Progenitor cell of endocrine pancreas (in vitro differentiated cells): ENCODE measurements around the gene FUBP3. TPM values are rescaled to one million over a fixed set of nuclear protein-coding genes. Genes with fewer than 3 reads are reported as not detected.
"Not testable (repeated sequence)": the region's sequence is repeated elsewhere in the genome, so short reads cannot be mapped to it uniquely, and the experiment has no call there.

Experiments used
- DNase-seq: peaks from one replicate; pipeline ENCODE4 v3.0.0; 2021; ENCODE audit warnings: low spot score; ENCODE audit not compliant: unreplicated experiment
- H3K27ac Mint-ChIP-seq: 2 replicates; pipeline ENCODE4 v1.8.0; 2021; ENCODE audit warnings: mild to moderate bottlenecking, moderate library complexity, mixed read lengths
- H3K27me3 Mint-ChIP-seq: 2 replicates; pipeline ENCODE4 v1.8.0; 2021; ENCODE audit warnings: mixed read lengths
- H3K36me3 Mint-ChIP-seq: 2 replicates; pipeline ENCODE4 v1.8.0; 2022; ENCODE audit warnings: mixed read lengths; ENCODE audit not compliant: insufficient read depth
- H3K4me1 Mint-ChIP-seq: 2 replicates; pipeline ENCODE4 v1.8.0; 2021; ENCODE audit warnings: low read depth, mixed read lengths
- H3K4me3 Mint-ChIP-seq: 2 replicates; pipeline ENCODE4 v1.8.0; 2021; ENCODE audit warnings: low read depth, mild to moderate bottlenecking, moderate library complexity, mixed read lengths
- H3K9me3 Mint-ChIP-seq: 2 replicates; pipeline ENCODE4 v1.8.0; 2021; ENCODE audit warnings: low read depth, mixed read lengths
- total RNA-seq: library from RNA; stranded (reverse); gene quantifications from 2 replicates; pipeline ENCODE4 v1.2.1, GENCODE V29; 2021
- TF ChIP-seq, protein P1 (sequence below): fragments of 200-600 bp; sonication (generic); IDR thresholded peaks from one replicate; pipeline ENCODE4 v1.5.0; 2021; ENCODE audit warnings: antibody characterized with exemption, mild to moderate bottlenecking; ENCODE audit not compliant: unreplicated experiment

Gene FUBP3
- total RNA-seq, 1 donor from 2014 or later = 68.9 TPM

DNA sequence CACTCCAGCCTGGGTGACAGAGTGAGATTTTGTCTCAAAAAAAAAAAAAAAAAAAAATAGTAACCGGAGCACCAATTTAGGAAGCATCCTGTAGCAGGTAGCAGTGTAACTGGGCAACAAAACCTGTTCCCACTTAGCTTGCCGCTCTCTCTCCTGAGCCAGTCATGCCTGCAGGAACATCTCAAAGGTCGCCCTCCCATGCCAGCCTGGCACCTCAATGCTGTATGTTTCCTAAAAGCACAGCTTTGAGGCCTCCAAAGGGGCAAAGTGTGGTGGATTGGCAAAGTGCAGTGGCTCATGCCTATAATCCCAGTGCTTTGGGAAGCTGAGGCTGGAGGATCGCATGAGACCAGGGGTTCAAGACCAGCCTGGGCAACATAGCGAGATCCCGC lies 22.3 kb upstream of the FUBP3 start:
- H3K27ac Mint-ChIP-seq = no peak overlapping the region
- TF ChIP-seq, protein P1, sequence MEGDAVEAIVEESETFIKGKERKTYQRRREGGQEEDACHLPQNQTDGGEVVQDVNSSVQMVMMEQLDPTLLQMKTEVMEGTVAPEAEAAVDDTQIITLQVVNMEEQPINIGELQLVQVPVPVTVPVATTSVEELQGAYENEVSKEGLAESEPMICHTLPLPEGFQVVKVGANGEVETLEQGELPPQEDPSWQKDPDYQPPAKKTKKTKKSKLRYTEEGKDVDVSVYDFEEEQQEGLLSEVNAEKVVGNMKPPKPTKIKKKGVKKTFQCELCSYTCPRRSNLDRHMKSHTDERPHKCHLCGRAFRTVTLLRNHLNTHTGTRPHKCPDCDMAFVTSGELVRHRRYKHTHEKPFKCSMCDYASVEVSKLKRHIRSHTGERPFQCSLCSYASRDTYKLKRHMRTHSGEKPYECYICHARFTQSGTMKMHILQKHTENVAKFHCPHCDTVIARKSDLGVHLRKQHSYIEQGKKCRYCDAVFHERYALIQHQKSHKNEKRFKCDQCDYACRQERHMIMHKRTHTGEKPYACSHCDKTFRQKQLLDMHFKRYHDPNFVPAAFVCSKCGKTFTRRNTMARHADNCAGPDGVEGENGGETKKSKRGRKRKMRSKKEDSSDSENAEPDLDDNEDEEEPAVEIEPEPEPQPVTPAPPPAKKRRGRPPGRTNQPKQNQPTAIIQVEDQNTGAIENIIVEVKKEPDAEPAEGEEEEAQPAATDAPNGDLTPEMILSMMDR = no peak
- no peak for DNase-seq
- peaks cover 10% of the 10 kb centered on the region for H3K27me3 Mint-ChIP-seq
- no peak overlapping the region for H3K4me3 Mint-ChIP-seq
- no peaks in the 10 kb centered on the region for H3K9me3 Mint-ChIP-seq
- H3K4me1 Mint-ChIP-seq = no peaks in the 10 kb centered on the region
- no peaks in the 10 kb centered on the region for H3K36me3 Mint-ChIP-seq

DNA sequence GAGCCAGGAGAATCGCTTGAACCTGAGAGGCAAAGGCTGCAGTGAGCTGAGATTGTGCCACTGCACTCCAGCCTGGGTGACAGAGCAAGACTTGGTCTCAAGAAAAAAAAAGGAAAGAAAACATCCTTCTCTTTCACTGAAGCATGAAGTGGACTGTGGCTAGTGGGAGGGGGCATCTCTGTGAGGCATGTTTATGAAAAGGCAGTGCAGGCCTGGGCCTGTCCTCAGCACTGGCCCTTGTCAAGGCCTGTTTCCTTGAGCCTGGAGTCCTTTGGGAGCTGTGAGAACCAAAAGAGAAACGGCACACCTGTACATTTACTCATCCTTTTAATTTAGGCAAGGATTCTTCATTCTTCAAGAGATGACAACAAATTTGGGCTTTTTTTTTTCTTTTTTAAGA lies 18.3 kb upstream of the FUBP3 start:
- Mint-ChIP-seq H3K27me3 (peaks cover 18% of the 10 kb centered on the region), H3K27ac (no peak overlapping the region), H3K36me3 (no peaks in the 10 kb centered on the region), H3K4me1 (no peaks in the 10 kb centered on the region), H3K4me3 (no peak overlapping the region), H3K9me3 (no peaks in the 10 kb centered on the region)
- no peak for DNase-seq
- TF ChIP-seq, protein P1 = no peak

DNA sequence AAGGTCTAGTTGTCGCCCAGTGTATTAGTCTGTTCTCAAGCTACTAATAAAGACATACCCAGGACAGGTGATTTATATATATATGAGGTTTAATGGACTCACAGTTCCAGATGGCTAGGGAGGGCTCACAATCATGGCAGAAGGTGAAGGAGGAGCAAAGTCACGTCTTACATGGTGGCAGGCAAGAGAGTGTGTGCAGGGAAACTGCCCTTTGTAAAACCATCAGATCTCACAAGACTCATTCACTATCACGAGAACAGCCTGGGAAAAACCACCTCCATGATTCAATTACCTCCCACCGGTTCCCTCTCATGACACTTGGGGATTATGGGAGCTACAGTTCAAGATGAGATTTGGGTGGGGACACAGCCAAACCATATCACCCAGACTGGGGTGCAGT lies 16.9 kb upstream of the FUBP3 start:
- not testable (repeated sequence) for H3K27ac Mint-ChIP-seq, H3K9me3 Mint-ChIP-seq, H3K4me3 Mint-ChIP-seq, H3K4me1 Mint-ChIP-seq, DNase-seq, H3K36me3 Mint-ChIP-seq
- H3K27me3 Mint-ChIP-seq = peaks cover 18% of the 10 kb centered on the region

DNA sequence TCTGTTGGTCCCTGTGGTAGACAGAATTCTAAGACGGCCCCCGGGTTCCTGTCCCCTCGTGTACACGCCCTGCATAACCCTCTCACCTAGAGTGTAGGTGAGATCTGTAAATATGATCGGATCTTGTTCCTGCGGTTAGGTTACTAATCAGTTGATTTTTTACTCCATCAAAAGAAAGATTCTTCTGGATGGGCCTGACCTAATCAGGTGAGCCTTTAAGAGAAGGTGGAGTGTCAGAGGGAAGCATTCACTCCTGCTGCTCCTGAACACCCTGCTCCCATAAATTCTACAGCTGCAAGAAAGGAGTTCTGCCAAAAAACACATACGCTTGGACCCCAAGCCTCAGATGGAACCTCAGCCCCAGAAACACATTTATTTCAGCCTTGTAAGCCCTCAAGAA lies 15.6 kb upstream of the FUBP3 start:
- Mint-ChIP-seq H3K36me3 (no peaks in the 10 kb centered on the region), H3K4me3 (no peak overlapping the region), H3K27ac (peak overlapping the region; percentile 30), H3K27me3 (peaks cover 18% of the 10 kb centered on the region), H3K9me3 (no peaks in the 10 kb centered on the region), H3K4me1 (no peaks in the 10 kb centered on the region)
- DNase-seq = no peak
- TF ChIP-seq, protein P1 = no peak

DNA sequence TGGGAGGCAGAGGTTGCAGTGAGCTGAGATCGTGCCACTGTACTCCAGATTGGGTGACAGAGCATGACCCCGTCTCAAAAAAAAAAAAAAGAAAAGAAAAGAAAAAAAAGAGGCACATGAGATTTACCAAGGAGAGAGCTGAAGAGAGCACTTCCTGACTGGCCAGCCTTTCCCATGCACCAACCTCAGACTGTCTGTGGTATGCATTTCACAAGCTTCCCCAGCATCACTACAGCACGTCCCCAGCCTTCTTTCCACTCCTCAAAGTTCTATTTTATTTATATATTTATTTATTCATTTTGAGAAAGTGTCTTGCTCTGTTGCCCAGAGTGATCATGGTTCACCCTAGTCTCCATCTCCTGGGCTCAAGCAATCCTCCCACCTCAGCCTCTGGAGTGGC lies 13.6 kb upstream of the FUBP3 start:
- Mint-ChIP-seq H3K4me3 (no peak overlapping the region), H3K27ac (no peak overlapping the region), H3K4me1 (no peaks in the 10 kb centered on the region), H3K27me3 (peaks cover 18% of the 10 kb centered on the region), H3K36me3 (no peaks in the 10 kb centered on the region), H3K9me3 (no peaks in the 10 kb centered on the region)
- TF ChIP-seq, protein P1 = no peak
- no peak for DNase-seq

DNA sequence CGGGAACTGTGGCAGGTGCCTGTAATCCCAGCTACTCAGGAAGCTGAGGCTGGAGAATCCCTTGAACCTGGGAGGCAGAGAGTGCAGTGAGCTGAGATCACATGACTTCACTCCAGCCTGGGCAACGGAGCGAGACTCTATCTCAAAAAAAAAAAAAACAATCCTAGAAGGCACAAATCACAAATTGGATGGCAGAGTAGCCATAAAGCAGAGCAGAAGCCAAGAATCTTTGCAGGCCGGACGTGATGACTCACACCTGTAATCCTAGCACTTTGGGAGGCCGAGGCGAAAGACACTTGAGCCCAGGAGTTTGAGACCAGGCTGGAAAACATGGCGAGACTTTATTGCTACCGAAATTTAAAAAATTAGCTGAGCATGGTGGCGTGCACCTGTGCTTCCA lies 9.2 kb upstream of the FUBP3 start:
- H3K9me3 Mint-ChIP-seq = no peaks in the 10 kb centered on the region
- no peak overlapping the region for H3K4me3 Mint-ChIP-seq
- H3K4me1 Mint-ChIP-seq = no peaks in the 10 kb centered on the region
- peaks cover 8% of the 10 kb centered on the region for H3K27me3 Mint-ChIP-seq
- TF ChIP-seq, protein P1 = no peak
- no peak overlapping the region for H3K27ac Mint-ChIP-seq
- no peaks in the 10 kb centered on the region for H3K36me3 Mint-ChIP-seq
- DNase-seq = no peak
